Upper lobe of right lung (tissue), 1 donor: ENCODE data around the gene SCNN1G. TPM values are rescaled to one million over a fixed set of nuclear protein-coding genes. Genes with fewer than 3 reads are reported as not detected.
A peak's percentile ranks its signal among the peaks of the same experiment; 100 is the strongest.
"Not testable (repeated sequence)": the region's sequence is repeated elsewhere in the genome, so short reads cannot be mapped to it uniquely, and the experiment has no call there.

Experiments
- ATAC-seq: fragments of 200-7000 bp; cut with Tn5 transposase; one replicate; pipeline ENCODE4 v1.9.1; 2020; ENCODE audit warnings: mild to moderate bottlenecking, moderate library complexity
- DNase-seq: peaks from one replicate; pipeline ENCODE4 v3.0.0-alpha.2; 2020
- H3K27ac ChIP-seq: fragments of 200-600 bp; one replicate; pipeline ENCODE4 v1.8.0; 2022
- H3K27me3 ChIP-seq: fragments of 200-600 bp; one replicate; pipeline ENCODE4 v1.8.0; 2022; ENCODE audit warnings: mild to moderate bottlenecking
- H3K36me3 ChIP-seq: fragments of 200-600 bp; one replicate; pipeline ENCODE4 v1.8.0; 2022
- H3K4me1 ChIP-seq: fragments of 200-600 bp; one replicate; pipeline ENCODE4 v1.8.0; 2022
- H3K4me3 ChIP-seq: fragments of 200-600 bp; one replicate; pipeline ENCODE4 v1.8.0; 2022; ENCODE audit warnings: mild to moderate bottlenecking
- H3K9me3 ChIP-seq: fragments of 200-600 bp; one replicate; pipeline ENCODE4 v1.8.0; 2022
- CTCF ChIP-seq: fragments of 200-600 bp; IDR thresholded peaks from one replicate; pipeline ENCODE4 v1.8.0; 2022; ENCODE audit warnings: antibody characterized with exemption
- intact Hi-C: fragments of 100-400 bp; cut with DNase I; formaldehyde crosslinking; loops from one replicate; pipeline ENCODE4 v1.11.0; 2022
- total RNA-seq: library from RNA; stranded (reverse); fragmentation: NEBNext Ultra II Directional; extraction: Animal tissue kit (Norgen Biotek cat#: 25700); gene quantifications from one replicate; pipeline ENCODE4 v1.2.1, GENCODE V29; 2021
- donor health status: DM: no; HTN: yes; CAD: no; lungs with severe emphysema.

SCNN1G gene
- total RNA-seq, 1 donor from 2014 or later, result 14.8 TPM

GRCh38 chr16:23252310-23252709 is 69.8 kb downstream of the SCNN1G start:
- no peak for TF ChIP-seq CTCF
- intact Hi-C loops, result no loop called here
- DNase-seq (no peak), ATAC-seq (no peak)
- no peak overlapping the region for H3K4me3 ChIP-seq
- H3K4me1 ChIP-seq, result no peaks in the 10 kb centered on the region
- H3K36me3 ChIP-seq, result no peaks in the 10 kb centered on the region
- H3K9me3 ChIP-seq, result no peaks in the 10 kb centered on the region
- no peaks in the 10 kb centered on the region for H3K27me3 ChIP-seq
- no peak overlapping the region for H3K27ac ChIP-seq

GRCh38 chr16:23253650-23254049 is 71.1 kb downstream of the SCNN1G start:
- H3K9me3 ChIP-seq, H3K4me3 ChIP-seq, H3K4me1 ChIP-seq, ATAC-seq, H3K27me3 ChIP-seq, DNase-seq, H3K27ac ChIP-seq, intact Hi-C loops, H3K36me3 ChIP-seq: not testable (repeated sequence)

DNA sequence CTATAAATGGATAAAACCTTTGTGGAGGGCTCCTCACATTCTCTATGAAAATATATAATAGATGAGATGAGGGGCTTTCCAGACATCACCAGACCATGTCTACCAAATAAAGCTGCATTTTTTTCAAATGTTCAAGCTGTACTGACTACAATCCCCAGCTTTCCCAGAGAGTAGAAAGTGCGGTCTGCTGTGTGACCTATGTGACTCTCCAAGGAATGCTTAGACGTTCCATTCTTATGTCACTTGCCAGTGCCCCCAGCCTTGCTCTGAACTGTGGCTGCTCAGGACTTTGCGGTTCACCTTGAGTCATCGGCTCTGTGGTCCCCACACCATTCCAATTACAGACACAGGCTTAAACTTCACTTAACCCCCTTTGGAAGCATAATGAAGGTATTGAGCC is 71.8 kb downstream of the SCNN1G start:
- intact Hi-C loops, result no loop called here
- no peaks in the 10 kb centered on the region for H3K27me3 ChIP-seq
- no peak for TF ChIP-seq CTCF
- ATAC-seq, result no peak
- no peaks in the 10 kb centered on the region for H3K36me3 ChIP-seq
- DNase-seq, result no peak
- H3K27ac ChIP-seq, result no peak overlapping the region
- H3K4me1 ChIP-seq, result no peaks in the 10 kb centered on the region
- no peak overlapping the region for H3K4me3 ChIP-seq
- H3K9me3 ChIP-seq, result no peaks in the 10 kb centered on the region

DNA sequence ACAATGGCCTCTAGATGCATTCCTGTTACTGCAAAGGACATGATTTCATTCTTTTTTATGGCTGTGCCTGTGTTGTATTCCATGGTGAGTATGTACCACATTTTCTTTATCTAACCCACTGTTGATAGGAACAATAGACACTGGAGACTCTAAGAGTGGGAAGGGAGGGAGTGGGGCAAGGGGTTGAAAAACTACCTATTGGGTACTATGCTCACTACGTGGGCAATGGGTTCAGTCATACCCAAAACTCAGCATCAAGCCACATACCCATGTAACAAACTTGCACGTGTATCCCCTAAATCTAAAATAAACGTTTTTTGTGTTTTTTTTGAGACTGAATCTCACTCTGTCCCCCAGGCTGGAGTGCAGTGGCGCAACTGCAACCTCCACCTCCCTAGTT is 72.5 kb downstream of the SCNN1G start:
- TF ChIP-seq CTCF, result no peak
- no peaks in the 10 kb centered on the region for H3K36me3 ChIP-seq
- H3K9me3 ChIP-seq, result no peaks in the 10 kb centered on the region
- H3K4me1 ChIP-seq, result no peaks in the 10 kb centered on the region
- ATAC-seq (no peak), DNase-seq (no peak)
- intact Hi-C loops, result no loop called here
- no peaks in the 10 kb centered on the region for H3K27me3 ChIP-seq
- no peak overlapping the region for H3K4me3 ChIP-seq
- no peak overlapping the region for H3K27ac ChIP-seq

- intact Hi-C loops, result no loop called here
- Histone ChIP-seq H3K36me3 (no peaks in the 10 kb centered on the region), H3K27ac (no peak overlapping the region), H3K9me3 (no peaks in the 10 kb centered on the region), H3K4me1 (no peaks in the 10 kb centered on the region), H3K27me3 (no peaks in the 10 kb centered on the region), H3K4me3 (no peak overlapping the region)
- ATAC-seq, result peak; percentile 27
- DNase-seq, result no peak
- TF ChIP-seq CTCF, result no peak
Measured at GRCh38 chr16:23256440-23256839, 73.9 kb downstream of the SCNN1G start.

GRCh38 chr16:23257682-23258081 is 75.1 kb downstream of the SCNN1G start:
- Histone ChIP-seq H3K27me3 (no peaks in the 10 kb centered on the region), H3K9me3 (no peaks in the 10 kb centered on the region), H3K4me3 (no peak overlapping the region), H3K36me3 (no peaks in the 10 kb centered on the region), H3K27ac (no peak overlapping the region), H3K4me1 (no peaks in the 10 kb centered on the region)
- intact Hi-C loops, result no loop called here
- TF ChIP-seq CTCF, result no peak
- no peak for ATAC-seq
- no peak for DNase-seq
